HepG2 (cell line): ENCODE measurements around the gene NOSTRIN. TPM values are rescaled to one million over a fixed set of nuclear protein-coding genes. Genes with fewer than 3 reads are reported as not detected.

ENCODE experiments used
- ATAC-seq: fragments of 200-7000 bp; cut with Tn5 transposase; 3 replicates; pipeline ENCODE4 v1.9.1; 2020; ENCODE audit warnings: mild to moderate bottlenecking, moderate library complexity
- Bru-seq: library from RNA; stranded (reverse); fragments of 400-500 nt; gene quantifications from one replicate; lab custom pipeline; 2021; lab: Mats Ljungman, UMichigan
- BruChase-seq, 2 experiments: library from RNA; stranded (reverse); fragments of 400-500 nt; gene quantifications; one replicate each; lab custom pipeline; 2021; lab: Mats Ljungman, UMichigan
- BruUV-seq: library from RNA; stranded (reverse); fragments of 400-500 nt; replicated peaks from 2 replicates; lab custom pipeline; 2021; lab: Mats Ljungman, UMichigan
- CTCF ChIA-PET: fragments of 300-600 bp; formaldehyde crosslinking; extraction: SDS; loops from one replicate; lab custom pipeline; 2021; ENCODE audit warnings: low total read pairs, inconsistent platforms, low intra/inter-chr PET ratio; lab: Yijun Ruan, JAX
- POLR2A ChIA-PET: fragments of 350-600 bp; sonication (Branson Sonifier 250); formaldehyde crosslinking; loops from one replicate; lab custom pipeline; 2020; ENCODE audit warnings: antibody characterized with exemption, inconsistent platforms; lab: Yijun Ruan, JAX
- DNase-seq: peaks from one replicate; pipeline ENCODE4 v3.0.0-alpha.2; 2015; ENCODE audit warnings: low spot score
- FAIRE-seq: peaks from 3 replicates; lab custom pipeline; 2011; peaks lifted over from hg19 to GRCh38; lab: Jason Lieb, UNC
- H2AFZ ChIP-seq: one replicate; pipeline ENCODE4 v1.6.1; 2011; ENCODE audit warnings: low read length, inconsistent platforms
- H3K27ac ChIP-seq: fragments of 300-600 bp; 3 replicates; pipeline ENCODE4 v1.8.0; 2011; ENCODE audit warnings: mixed run types, mild to moderate bottlenecking, mixed read lengths, low read length, inconsistent platforms; ENCODE audit not compliant: insufficient read depth; ENCODE audit errors: extremely low read length
- H3K27me3 ChIP-seq, 2 experiments: fragments of 200-600 bp in 1 of 2; 2 replicates in 1 of 2; 3 replicates in 1 of 2; pipeline versions ENCODE4 v1.6.0 to v1.8.0; 2011; ENCODE audit warnings: low read length in 2 of 2, mild to moderate bottlenecking in 2 of 2, moderate library complexity in 2 of 2, inconsistent platforms in 1 of 2; ENCODE audit not compliant: insufficient read depth in 2 of 2, control insufficient read depth in 1 of 2
- H3K36me3 ChIP-seq, 2 experiments: fragments of 200-600 bp in 1 of 2; replicated peaks in 1 of 2; 2 replicates in 1 of 2; 3 replicates in 1 of 2; pipeline versions ENCODE4 v1.5.1 to v1.8.0; 2011; ENCODE audit warnings: low read length in 2 of 2, inconsistent platforms in 1 of 2; ENCODE audit not compliant: insufficient read depth in 2 of 2, control insufficient read depth in 1 of 2
- H3K4me1 ChIP-seq: 2 replicates; pipeline ENCODE4 v1.5.1; 2012; ENCODE audit warnings: low read length, inconsistent platforms; ENCODE audit not compliant: insufficient read depth
- H3K4me2 ChIP-seq: 2 replicates; pipeline ENCODE4 v1.6.0; 2011; ENCODE audit warnings: low read depth, low read length, inconsistent platforms
- H3K4me3 ChIP-seq, 3 experiments: fragments of 200-600 bp in 1 of 3; sonication (generic), shearing (Covaris generic) in 1 of 3; replicated peaks in 1 of 3; 2 replicates each; pipeline ENCODE4 v1.5.1; 2011 to 2016; ENCODE audit warnings: low read length in 3 of 3, inconsistent platforms in 2 of 3, low read depth in 2 of 3, mild to moderate bottlenecking in 2 of 3, control low read depth in 1 of 3, mixed read lengths in 1 of 3; ENCODE audit not compliant: insufficient read depth in 1 of 3
- H3K79me2 ChIP-seq: one replicate; pipeline ENCODE4 v1.6.1; 2011; ENCODE audit warnings: low read length, inconsistent platforms; ENCODE audit not compliant: insufficient read depth
- H3K9ac ChIP-seq: 2 replicates; pipeline ENCODE4 v1.6.0; 2011; ENCODE audit warnings: mild to moderate bottlenecking, low read depth, low read length, inconsistent platforms; ENCODE audit not compliant: insufficient read depth
- H3K9me3 ChIP-seq: 2 replicates; pipeline ENCODE4 v1.5.1; 2012; ENCODE audit warnings: mild to moderate bottlenecking, low read length
- H4K20me1 ChIP-seq: 2 replicates; pipeline ENCODE4 v1.6.0; 2011; ENCODE audit warnings: inconsistent platforms, mild to moderate bottlenecking, low read length, moderate library complexity; ENCODE audit not compliant: insufficient read depth
- DNMT1 ChIP-seq: sonication (generic); formaldehyde crosslinking; IDR thresholded peaks from 2 replicates; pipeline ENCODE4 v1.5.1; 2020; ENCODE audit warnings: mild to moderate bottlenecking, missing genetic modification reagents
- GATAD2A ChIP-seq: IDR thresholded peaks from 2 replicates; pipeline ENCODE4 v1.6.1; 2016
- HCFC1 ChIP-seq: fragments of 150-350 bp; IDR thresholded peaks from 2 replicates; pipeline ENCODE4 v1.6.1; 2014; ENCODE audit warnings: low read depth, low read length
- HMG20A ChIP-seq: IDR thresholded peaks from 2 replicates; pipeline ENCODE4 v1.6.1; 2016; ENCODE audit warnings: borderline replicate concordance
- HNF4A ChIP-seq: sonication (generic); formaldehyde crosslinking; IDR thresholded peaks from 2 replicates; pipeline ENCODE4 v1.4.0; 2020; ENCODE audit warnings: missing genetic modification reagents
- MIXL1 ChIP-seq: IDR thresholded peaks from 2 replicates; pipeline ENCODE4 v1.6.1; 2016
- NFATC3 ChIP-seq: sonication (generic); formaldehyde crosslinking; IDR thresholded peaks from 2 replicates; pipeline ENCODE4 v1.5.1; 2020; ENCODE audit warnings: mild to moderate bottlenecking, missing genetic modification reagents
- SAFB2 ChIP-seq: sonication (generic); formaldehyde crosslinking; IDR thresholded peaks from 2 replicates; pipeline ENCODE4 v1.5.1; 2020; ENCODE audit warnings: missing genetic modification reagents, low read depth, mild to moderate bottlenecking, borderline replicate concordance
- ZFP36 ChIP-seq: fragments of 150-350 bp; IDR thresholded peaks from 2 replicates; pipeline ENCODE4 v1.6.1; 2018; ENCODE audit warnings: borderline replicate concordance, low read length, low read depth; ENCODE audit not compliant: partially characterized antibody
- ZNF256 ChIP-seq: sonication (generic); formaldehyde crosslinking; conservative IDR thresholded peaks from 2 replicates; pipeline ENCODE4 v1.4.0; 2020; ENCODE audit warnings: missing genetic modification reagents
- ZNF274 ChIP-seq: sonication (generic); formaldehyde crosslinking; IDR thresholded peaks from 2 replicates; pipeline ENCODE4 v1.5.1; 2020; ENCODE audit warnings: mild to moderate bottlenecking, missing genetic modification reagents
- ZNF432 ChIP-seq: sonication (generic); formaldehyde crosslinking; IDR thresholded peaks from 2 replicates; pipeline ENCODE4 v1.5.0; 2020; ENCODE audit warnings: missing genetic modification reagents, mild to moderate bottlenecking, borderline replicate concordance
- ZNF782 ChIP-seq: sonication (generic); formaldehyde crosslinking; IDR thresholded peaks from 2 replicates; pipeline ENCODE4 v1.4.0; 2020; ENCODE audit warnings: missing genetic modification reagents, mild to moderate bottlenecking, borderline replicate concordance
- WGBS: methylation state at CpG from one replicate; pipeline ENCODE4 v1.1.6; 2017; ENCODE audit warnings: low lambda C conversion rate; 5-methylcytosine and 5-hydroxymethylcytosine counted together
- in situ Hi-C: cut with HindIII; loops from 2 replicates; pipeline ENCODE4 v1.10.0; 2017; ENCODE audit warnings: low pct_unique_long_range_greater_than_20kb; ENCODE audit not compliant: extremely low pct_ligation_motif_present
- intact Hi-C: fragments of 100-400 bp; cut with micrococcal nuclease; formaldehyde crosslinking; loops from one replicate; pipeline ENCODE4 v1.10.0; 2022; ENCODE audit not compliant: unreplicated experiment
- long read RNA-seq, 2 experiments: library from RNA in 1 of 2; library from polyadenylated mRNA in 1 of 2; stranded (forward) in 1 of 2; unstranded in 1 of 2; transcript quantifications; one replicate each; pipeline ENCODE4 v2.0.0, GENCODE V29; 2019 to 2022
- polyA minus RNA-seq, 3 experiments: library from RNA; depleted of rRNA, polyadenylated mRNA; stranded (reverse); fragments of >200 nt; gene quantifications; 2 replicates each; pipeline ENCODE4 v1.2.3, GENCODE V29; 2011; ENCODE audit warnings: low replicate concordance in 1 of 3
- polyA plus RNA-seq, 8 experiments: library from polyadenylated mRNA; depleted of rRNA in 3 of 8; stranded (reverse) in 7 of 8; unstranded in 1 of 8; fragments of >200 nt; fragmentation: Illumina TruSeq in 4 of 8; extraction: Trizol in 4 of 8; gene quantifications; 2 replicates each; pipeline versions ENCODE4 v1.2.1 to v1.2.3, GENCODE V29; 2011 to 2016; ENCODE audit warnings: low read depth in 4 of 8, missing spikeins in 1 of 8, mixed read lengths in 1 of 8; ENCODE audit not compliant: insufficient read depth in 1 of 8
- total RNA-seq, 5 experiments: library from RNA; depleted of rRNA; stranded (reverse); fragments of >200 nt; fragmentation: Illumina TruSeq; extraction: Trizol; gene quantifications; 2 replicates each; pipeline ENCODE4 v1.2.3, GENCODE V29; 2016; ENCODE audit warnings: low read depth in 1 of 5
- TF ChIP-seq, protein P1 (sequence below): sonication (generic); formaldehyde crosslinking; IDR thresholded peaks from 2 replicates; pipeline ENCODE4 v1.4.0; 2020; ENCODE audit warnings: missing genetic modification reagents
- TF ChIP-seq, protein P2 (sequence below): sonication (generic); formaldehyde crosslinking; IDR thresholded peaks from 2 replicates; pipeline ENCODE4 v1.5.0; 2020; ENCODE audit warnings: missing genetic modification reagents

Gene NOSTRIN, protein sequence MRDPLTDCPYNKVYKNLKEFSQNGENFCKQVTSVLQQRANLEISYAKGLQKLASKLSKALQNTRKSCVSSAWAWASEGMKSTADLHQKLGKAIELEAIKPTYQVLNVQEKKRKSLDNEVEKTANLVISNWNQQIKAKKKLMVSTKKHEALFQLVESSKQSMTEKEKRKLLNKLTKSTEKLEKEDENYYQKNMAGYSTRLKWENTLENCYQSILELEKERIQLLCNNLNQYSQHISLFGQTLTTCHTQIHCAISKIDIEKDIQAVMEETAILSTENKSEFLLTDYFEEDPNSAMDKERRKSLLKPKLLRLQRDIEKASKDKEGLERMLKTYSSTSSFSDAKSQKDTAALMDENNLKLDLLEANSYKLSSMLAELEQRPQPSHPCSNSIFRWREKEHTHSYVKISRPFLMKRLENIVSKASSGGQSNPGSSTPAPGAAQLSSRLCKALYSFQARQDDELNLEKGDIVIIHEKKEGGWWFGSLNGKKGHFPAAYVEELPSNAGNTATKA
- total RNA-seq (2016; rRNA removed; fragmentation: Illumina TruSeq; extraction: Trizol) (0.22 TPM in 1 of 2 replicates, not detected in the other), polyA plus RNA-seq (2011; rRNA removed) (0.10 and 0.22 TPM in 2 replicates), polyA minus RNA-seq (2011; rRNA and poly(A)+ RNA removed; ENCODE audit: low replicate concordance) (0.80 and 1.1 TPM in 2 replicates), Bru-seq, nascent RNA (percentile 23 among the genes with signal in this experiment), BruChase-seq, experiment 1, labeled RNA remaining after a 6-hour chase (percentile 29 among the genes with signal in this experiment), BruChase-seq, experiment 2, labeled RNA remaining after a 2-hour chase (percentile 42 among the genes with signal in this experiment)
- 0.09 TPM in 1 of 2 replicates, not detected in the other for total RNA-seq (2016; cell fraction: cytosol; rRNA removed; fragmentation: Illumina TruSeq; extraction: Trizol; ENCODE audit: low read depth)
- 0.15 TPM in 1 of 2 replicates, not detected in the other for total RNA-seq (2016; cell fraction: insoluble cytoplasmic fraction; rRNA removed; fragmentation: Illumina TruSeq; extraction: Trizol)
- 0.22 TPM in 1 of 2 replicates, not detected in the other for total RNA-seq (2016; cell fraction: membrane; rRNA removed; fragmentation: Illumina TruSeq; extraction: Trizol)
- total RNA-seq (2016; cell fraction: nucleus; rRNA removed; fragmentation: Illumina TruSeq; extraction: Trizol) = 0.41 TPM in 1 of 2 replicates, not detected in the other
- 0.12 TPM in 1 of 2 replicates, not detected in the other for polyA plus RNA-seq (2011; cell fraction: cytosol; rRNA removed)
- 0.07 TPM in 1 of 2 replicates, not detected in the other for polyA plus RNA-seq (2011; cell fraction: nucleus; rRNA removed)
- polyA plus RNA-seq (2012) = 0.21 and 1.0 TPM in 2 replicates
- 0.17 TPM in 1 of 2 replicates, not detected in the other for polyA plus RNA-seq (2016; cell fraction: cytosol; fragmentation: Illumina TruSeq; extraction: Trizol; ENCODE audit: low read depth)
- polyA plus RNA-seq (2016; cell fraction: insoluble cytoplasmic fraction; fragmentation: Illumina TruSeq; extraction: Trizol; ENCODE audit: low read depth) = not detected in 2 replicates
- 0.25 TPM in 1 of 2 replicates, not detected in the other for polyA plus RNA-seq (2016; cell fraction: membrane; fragmentation: Illumina TruSeq; extraction: Trizol; ENCODE audit: low read depth)
- polyA plus RNA-seq (2016; cell fraction: nucleus; fragmentation: Illumina TruSeq; extraction: Trizol; ENCODE audit: insufficient read depth, low read depth) = not detected in 2 replicates
- polyA minus RNA-seq (2011; cell fraction: cytosol; rRNA and poly(A)+ RNA removed) = not detected in 2 replicates
- polyA minus RNA-seq (2011; cell fraction: nucleus; rRNA and poly(A)+ RNA removed) = 0.90 and 1.9 TPM in 2 replicates
- long read RNA-seq, experiment 1 = 0 reads
- long read RNA-seq, experiment 2, partial matches to known transcripts = 1 of 1 reads
- long read RNA-seq, experiment 2, other reads (novel, unspliced or antisense) = 0 of 1 reads

DNA sequence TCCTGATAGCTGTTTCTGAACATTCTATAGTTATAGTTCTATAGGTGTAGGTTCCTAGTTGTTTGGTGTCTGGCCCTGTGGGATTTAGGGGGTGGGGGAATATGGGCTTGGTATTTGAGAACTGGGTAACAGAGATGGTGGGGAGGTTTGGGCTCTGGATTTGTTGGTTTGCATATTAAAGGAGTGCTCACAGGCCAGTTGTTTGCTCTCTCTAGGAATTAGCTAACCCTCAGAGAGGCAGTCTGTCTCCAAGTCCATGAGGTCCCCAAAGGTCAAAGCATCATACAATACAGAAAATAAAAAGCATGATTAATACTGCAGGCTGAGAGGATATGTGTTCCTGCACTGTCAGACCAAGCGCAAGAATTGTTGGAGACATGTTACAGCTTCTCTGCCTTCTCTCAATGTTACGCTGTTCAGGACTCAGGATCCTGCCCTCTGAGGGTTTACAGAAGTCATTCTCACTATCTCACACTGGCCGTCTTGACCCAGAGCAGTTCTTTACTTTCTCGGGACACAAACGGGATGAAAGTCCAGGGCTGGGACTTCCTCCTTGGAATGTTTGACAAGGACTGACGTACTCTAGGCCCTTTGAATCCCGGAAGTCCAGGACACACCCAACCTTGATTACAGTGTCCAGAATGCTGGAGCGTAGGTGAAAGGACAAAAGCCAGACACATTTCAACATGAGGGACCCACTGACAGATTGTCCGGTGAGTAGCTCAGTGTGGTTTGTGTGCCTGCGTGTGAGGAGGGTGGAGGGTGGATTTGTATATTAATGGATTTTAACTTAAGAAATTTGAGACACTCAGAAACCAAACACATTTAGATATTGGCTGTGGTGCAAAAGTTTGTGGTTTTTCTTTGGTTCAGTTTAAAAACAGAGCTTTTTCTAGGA lies at the start of gene NOSTRIN:
NOSTRIN (plus strand) TSS at position 677 of the 898 bp plus-strand sequence; CDS start at position 687, 10 bp downstream.
- FAIRE-seq = peak; percentile 23
- peak; percentile 79 for ATAC-seq
- in situ Hi-C loops (no loop called here), intact Hi-C loops (no loop called here)
- Histone ChIP-seq H3K27ac (no peak within 1 kb of the TSS), H3K4me1 (peaks cover 17% of the 10 kb centered on the region), H3K9me3 (no peaks in the 10 kb centered on the region), H3K79me2 (no peaks in the 10 kb centered on the region), H3K9ac (no peak within 1 kb of the TSS), H4K20me1 (no peaks in the 10 kb centered on the region), H3K4me3 (no peak within 1 kb of the TSS), H3K27me3 (no peaks in the 10 kb centered on the region), H2AFZ (no peak within 1 kb of the TSS), H3K36me3 (no peaks in the 10 kb centered on the region), H3K4me2 (peak within 1 kb of the TSS; percentile 40)
- POLR2A ChIA-PET = no interaction called here
- CTCF ChIA-PET = no interaction called here
- DNase-seq = peak; percentile 14
- WGBS = 20% methylated on average over 10 of the region's 10 CpGs
- no TSS peak for BruUV-seq
- TF ChIP-seq GATAD2A (CRISPR knock-in tag) (0 out of 2 replicates have a peak, but pooled peaks have one; percentile 11), ZNF432 (CRISPR knock-in tag) (no peak), HMG20A (CRISPR knock-in tag) (no peak), SAFB2 (CRISPR knock-in tag) (no peak), HCFC1 (no peak), MIXL1 (CRISPR knock-in tag) (no peak), ZNF256 (CRISPR knock-in tag) (no peak), ZNF274 (no peak), DNMT1 (CRISPR knock-in tag) (no peak), ZNF782 (CRISPR knock-in tag) (no peak), NFATC3 (CRISPR knock-in tag) (no peak), ZFP36 (no peak), HNF4A (no peak)
- TF ChIP-seq, protein P1, sequence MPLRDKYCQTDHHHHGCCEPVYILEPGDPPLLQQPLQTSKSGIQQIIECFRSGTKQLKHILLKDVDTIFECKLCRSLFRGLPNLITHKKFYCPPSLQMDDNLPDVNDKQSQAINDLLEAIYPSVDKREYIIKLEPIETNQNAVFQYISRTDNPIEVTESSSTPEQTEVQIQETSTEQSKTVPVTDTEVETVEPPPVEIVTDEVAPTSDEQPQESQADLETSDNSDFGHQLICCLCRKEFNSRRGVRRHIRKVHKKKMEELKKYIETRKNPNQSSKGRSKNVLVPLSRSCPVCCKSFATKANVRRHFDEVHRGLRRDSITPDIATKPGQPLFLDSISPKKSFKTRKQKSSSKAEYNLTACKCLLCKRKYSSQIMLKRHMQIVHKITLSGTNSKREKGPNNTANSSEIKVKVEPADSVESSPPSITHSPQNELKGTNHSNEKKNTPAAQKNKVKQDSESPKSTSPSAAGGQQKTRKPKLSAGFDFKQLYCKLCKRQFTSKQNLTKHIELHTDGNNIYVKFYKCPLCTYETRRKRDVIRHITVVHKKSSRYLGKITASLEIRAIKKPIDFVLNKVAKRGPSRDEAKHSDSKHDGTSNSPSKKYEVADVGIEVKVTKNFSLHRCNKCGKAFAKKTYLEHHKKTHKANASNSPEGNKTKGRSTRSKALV = no peak
- TF ChIP-seq, protein P2, sequence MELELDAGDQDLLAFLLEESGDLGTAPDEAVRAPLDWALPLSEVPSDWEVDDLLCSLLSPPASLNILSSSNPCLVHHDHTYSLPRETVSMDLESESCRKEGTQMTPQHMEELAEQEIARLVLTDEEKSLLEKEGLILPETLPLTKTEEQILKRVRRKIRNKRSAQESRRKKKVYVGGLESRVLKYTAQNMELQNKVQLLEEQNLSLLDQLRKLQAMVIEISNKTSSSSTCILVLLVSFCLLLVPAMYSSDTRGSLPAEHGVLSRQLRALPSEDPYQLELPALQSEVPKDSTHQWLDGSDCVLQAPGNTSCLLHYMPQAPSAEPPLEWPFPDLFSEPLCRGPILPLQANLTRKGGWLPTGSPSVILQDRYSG = no peak
